ENCODE results near the gene LRRC71. TPM values are rescaled to one million over a fixed set of nuclear protein-coding genes. Genes with fewer than 3 reads are reported as not detected.

The LRRC71 gene
- polyA plus RNA-seq, 1 of the 3 experiments (the other 2 are of a cell fraction): 0.03 TPM

- Histone ChIP-seq H3K79me2 (ENCODE audit: insufficient read depth) (no peaks in the 10 kb centered on the region), H3K9ac (no peak overlapping the region), H3K4me2 (no peak overlapping the region), H3K9me3 (no peaks in the 10 kb centered on the region), H4K20me1 (ENCODE audit: insufficient read depth) (no peaks in the 10 kb centered on the region), H3K9me2 (no peaks in the 10 kb centered on the region), H3F3A (replicated peaks; ENCODE audit: insufficient read depth) (no peaks in the 10 kb centered on the region), H3K4me1 (ENCODE audit: control insufficient read depth in 1 of 2, insufficient read depth in 2 of 2, low read depth in 1 of 2, low read length in 1 of 2) (peaks cover 0 to 14% of the 10 kb centered on the region in 2 experiments; a peak in 1 of 4 replicates), H3K27me3 (ENCODE audit: insufficient read depth) (no peaks in the 10 kb centered on the region), H2AFZ (ENCODE audit: low read depth) (no peak overlapping the region), H3K27ac (ENCODE audit: low read depth in 2 of 2, low read length in 1 of 2) (no peak overlapping the region), H3K36me3 (replicated peaks in 1 of 2; ENCODE audit: control insufficient read depth in 1 of 2, insufficient read depth in 2 of 2, low read length in 1 of 2) (no peaks in the 10 kb centered on the region), H3K4me3 (ENCODE audit: low read depth in 2 of 2, low read length in 1 of 2) (no peak overlapping the region)
- WGBS (ENCODE audit: low lambda C conversion rate): 87% methylated on average over 10 of the region's 16 CpGs
- POLR2A ChIA-PET: no interaction called here
- no peak for DNase-seq
- CTCF ChIA-PET: no interaction called here
- TF ChIP-seq GATA2 (CRISPR knock-in tag; IDR thresholded peaks at IDR 0.05): no peak
- TF ChIP-seq MAX (IDR thresholded peaks at IDR 0.05; ENCODE audit: low read depth): no peak
- no peak for TF ChIP-seq TAF1 (IDR thresholded peaks at IDR 0.05; ENCODE audit: borderline replicate concordance, low read depth, low read length)
- TF ChIP-seq ZBTB33 (IDR thresholded peaks at IDR 0.05; ENCODE audit: borderline replicate concordance, low read depth): no peak
- TF ChIP-seq FOSL2 (IDR thresholded peaks at IDR 0.05; ENCODE audit: borderline replicate concordance, low read depth): no peak
- no peak for TF ChIP-seq PBX3 (IDR thresholded peaks at IDR 0.05)
- TF ChIP-seq RAD21 (IDR thresholded peaks at IDR 0.05; ENCODE audit: low read length): no peak
- TF ChIP-seq CTCF (IDR thresholded peaks at IDR 0.05): no peak
- no peak for TF ChIP-seq EZH2phosphoT487 (IDR thresholded peaks at IDR 0.05; ENCODE audit: borderline replicate concordance, low read depth)
- no peak for TF ChIP-seq YY1 (IDR thresholded peaks at IDR 0.05; ENCODE audit: low read depth)
- no peak for TF ChIP-seq TCF12 (IDR thresholded peaks at IDR 0.05)
- no peak for TF ChIP-seq NRF1 (IDR thresholded peaks at IDR 0.05; ENCODE audit: low read depth, low read length)
- TF ChIP-seq TEAD4 (IDR thresholded peaks at IDR 0.05; ENCODE audit: borderline replicate concordance, insufficient read depth): no peak
- no peak for TF ChIP-seq POLR2AphosphoS5 (IDR thresholded peaks at IDR 0.05; ENCODE audit: low read depth, low read length)
- no peak for TF ChIP-seq GABPA (IDR thresholded peaks at IDR 0.05; ENCODE audit: low read depth)
- no peak for TF ChIP-seq RCOR1 (IDR thresholded peaks at IDR 0.05; ENCODE audit: low read length)
- no peak for TF ChIP-seq USF2 (IDR thresholded peaks at IDR 0.05; ENCODE audit: borderline replicate concordance, low read depth, low read length)
- no peak for TF ChIP-seq MXI1 (IDR thresholded peaks at IDR 0.05; ENCODE audit: low read depth, low read length)
Measured at GRCh38 chr1:156906206-156906906, 14.1 kb upstream of the LRRC71 start.
